GM12873 (cell line): ENCODE measurements around the gene MAPKAPK2.

Experiments
- CTCF ChIP-seq: IDR thresholded peaks from 2 replicates; pipeline ENCODE4 v1.5.1; 2012; ENCODE audit warnings: low read depth, mild to moderate bottlenecking, moderate library complexity, low read length, control low read depth; ENCODE audit not compliant: insufficient read depth; ENCODE audit errors: missing control alignments

The MAPKAPK2 gene

GRCh38 chr1:206679738-206680211 is 4.9 kb upstream of the MAPKAPK2 start:
- TF ChIP-seq CTCF = no peak

- no peak for TF ChIP-seq CTCF
Observed at GRCh38 chr1:206680279-206680678, 4.4 kb upstream of the MAPKAPK2 start.

GRCh38 chr1:206681359-206681758 is 3.3 kb upstream of the MAPKAPK2 start:
- no peak for TF ChIP-seq CTCF

GRCh38 chr1:206682111-206682510 is 2.6 kb upstream of the MAPKAPK2 start:
- no peak for TF ChIP-seq CTCF

DNA sequence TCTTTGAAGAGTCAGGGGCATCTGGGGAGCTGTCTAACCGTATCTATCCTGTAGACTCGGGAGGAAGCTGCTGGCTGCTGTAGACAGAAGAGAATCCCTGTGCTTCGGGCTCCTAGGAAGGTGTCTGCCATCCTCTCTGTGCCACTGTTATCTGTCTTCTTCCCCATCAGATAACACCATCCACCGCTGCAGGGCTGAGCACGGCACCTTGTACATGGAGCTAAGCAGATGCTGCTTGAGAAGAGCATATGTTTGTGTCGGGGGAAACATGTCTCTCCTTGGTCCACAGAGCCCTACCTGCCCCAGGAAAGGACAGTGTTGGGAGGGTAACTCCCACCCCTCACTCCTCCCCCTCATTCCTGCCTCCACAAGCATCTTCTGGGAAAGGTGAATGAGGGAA is 1.4 kb upstream of the MAPKAPK2 start:
- no peak for TF ChIP-seq CTCF

- TF ChIP-seq CTCF = no peak
Observed at GRCh38 chr1:206684003-206684402, 702 bp upstream of the MAPKAPK2 start.

DNA sequence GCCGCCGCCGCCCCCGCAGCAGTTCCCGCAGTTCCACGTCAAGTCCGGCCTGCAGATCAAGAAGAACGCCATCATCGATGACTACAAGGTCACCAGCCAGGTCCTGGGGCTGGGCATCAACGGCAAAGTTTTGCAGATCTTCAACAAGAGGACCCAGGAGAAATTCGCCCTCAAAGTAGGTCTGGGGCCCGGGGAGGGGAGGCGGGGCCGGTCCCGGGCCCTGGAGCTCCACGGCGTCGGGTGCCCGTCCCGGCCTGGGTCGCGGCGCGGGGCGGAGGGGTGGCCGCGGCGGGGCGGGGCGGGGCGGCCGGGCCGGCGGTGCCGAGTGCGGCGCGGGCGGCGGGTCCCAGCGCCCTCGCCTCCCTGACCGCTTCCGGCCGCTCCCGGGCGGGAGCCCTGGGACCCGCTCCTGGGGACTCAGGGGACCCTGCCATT is 646 bp downstream of the MAPKAPK2 start:
- no peak for TF ChIP-seq CTCF
